ENCODE results near the gene RBM47.

The RBM47 gene

DNA sequence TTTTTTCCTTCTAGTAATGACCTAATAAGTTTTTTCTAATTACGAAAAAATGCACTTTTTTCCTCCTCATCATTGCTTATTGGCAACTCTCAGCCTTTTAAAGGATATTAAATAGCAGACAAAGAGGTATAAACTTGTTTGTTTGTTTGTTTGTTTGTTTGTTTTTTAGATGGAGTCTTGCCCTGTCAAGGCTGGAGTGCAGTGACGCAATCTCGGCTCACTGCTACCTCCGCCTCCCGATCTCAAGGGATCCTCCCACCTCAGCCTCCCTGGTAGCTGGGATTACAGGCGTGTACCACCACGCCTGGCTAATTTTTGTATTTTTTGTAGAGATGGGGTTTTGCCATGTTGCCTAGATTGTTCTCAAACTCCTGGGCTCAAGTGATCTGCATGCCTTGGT is 6.0 kb downstream of the RBM47 start:
- DNase-seq: no peak

DNA sequence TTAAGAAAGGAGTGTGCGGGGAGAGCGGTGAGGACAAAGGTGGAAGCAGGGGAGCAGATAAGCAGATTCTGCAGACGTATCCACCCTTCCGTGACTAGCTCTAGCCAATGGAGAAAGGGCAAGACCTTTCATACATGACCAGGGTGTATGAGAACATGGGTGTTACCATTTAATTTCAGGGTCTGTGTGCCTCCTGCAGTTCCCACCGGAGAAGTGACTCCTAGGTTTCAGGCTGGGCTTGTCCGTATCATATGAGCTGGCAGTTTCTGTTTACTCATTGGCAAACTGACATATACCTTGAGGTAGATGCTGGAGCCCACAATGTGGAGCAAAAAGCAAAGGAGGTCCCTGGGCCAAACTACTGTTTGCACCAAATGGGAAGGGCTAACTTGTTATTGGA is 6.8 kb downstream of the RBM47 start:
- no peak for DNase-seq

DNA sequence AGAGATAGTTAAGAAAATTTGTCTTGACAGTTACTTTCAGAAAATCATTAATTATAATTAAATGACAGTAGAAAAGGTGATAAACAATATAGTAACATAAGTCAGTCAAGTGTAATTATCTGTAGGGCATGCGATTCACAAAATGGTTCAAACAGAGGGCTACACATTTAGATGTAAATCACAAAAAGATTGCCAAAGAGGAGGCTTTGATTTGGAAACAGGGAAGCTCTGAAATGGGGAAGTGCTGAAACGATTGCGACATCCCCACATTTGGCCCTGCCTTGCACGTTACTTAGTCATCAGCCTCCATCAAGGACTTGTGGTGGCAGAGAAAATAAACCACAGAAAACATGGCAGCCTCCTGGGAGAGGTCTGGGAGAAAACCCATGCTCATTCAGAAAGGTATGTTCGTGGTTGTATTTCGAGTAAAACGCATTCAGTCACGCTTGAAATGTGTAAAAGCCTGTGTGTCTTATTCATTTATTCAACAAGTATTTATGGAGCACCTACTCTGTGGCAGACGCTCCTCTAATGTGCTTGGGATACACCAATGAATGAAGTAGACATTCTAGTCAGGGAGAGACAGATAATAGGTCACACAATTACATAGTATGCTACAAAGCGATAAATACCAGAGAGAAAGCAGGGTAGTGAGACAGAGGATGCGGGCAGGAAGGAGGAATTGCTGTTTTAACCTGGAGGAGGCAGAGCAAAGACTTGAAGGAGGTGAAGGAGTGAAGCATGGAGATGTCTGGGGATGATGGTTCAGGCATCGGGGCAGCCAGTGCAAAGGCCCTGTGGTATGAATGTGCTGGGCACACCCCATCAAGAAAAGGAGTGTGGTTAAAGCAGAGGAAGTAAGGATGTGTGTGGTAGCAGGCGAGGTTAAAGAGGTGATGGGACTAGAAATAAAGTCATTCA is 7.8 kb downstream of the RBM47 start:
- DNase-seq: no peak

DNA sequence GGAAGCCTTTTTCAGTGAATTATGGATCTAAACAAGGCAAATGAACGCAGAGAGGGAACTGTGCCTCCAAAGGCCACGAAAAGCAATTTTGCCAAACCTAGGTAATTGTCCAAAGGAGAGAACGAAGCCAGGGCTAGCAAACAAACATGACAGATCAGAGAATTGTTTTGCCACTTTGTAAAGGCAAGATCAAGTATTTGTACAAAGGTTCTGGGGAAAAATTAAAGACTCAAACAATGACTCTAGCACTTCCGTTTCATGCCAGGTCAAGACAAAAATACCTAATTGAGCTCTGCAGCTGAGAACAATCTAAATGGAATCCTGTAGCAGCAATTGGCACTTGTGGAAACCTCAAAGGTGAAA is 8.5 kb downstream of the RBM47 start:
- no peak for DNase-seq

DNA sequence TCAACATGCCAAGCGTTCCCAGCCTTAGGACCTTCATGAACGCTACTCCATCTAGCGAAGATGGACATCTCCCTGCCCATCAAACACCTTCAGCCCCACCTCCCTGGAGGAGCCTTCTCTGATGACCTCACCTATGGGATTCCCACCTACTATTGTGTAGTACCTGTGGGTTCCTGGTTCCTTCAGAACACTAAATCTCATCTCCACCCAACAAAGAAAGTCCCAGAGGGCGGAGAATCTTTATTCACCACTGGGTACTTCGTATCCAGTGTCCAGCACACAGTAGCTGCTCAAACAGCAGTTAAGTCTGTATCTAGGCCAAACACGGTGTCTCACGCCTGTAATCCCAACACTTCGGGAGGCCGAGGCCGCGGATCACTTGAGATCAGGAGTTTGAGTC is 10.1 kb downstream of the RBM47 start:
- no peak for DNase-seq

DNA sequence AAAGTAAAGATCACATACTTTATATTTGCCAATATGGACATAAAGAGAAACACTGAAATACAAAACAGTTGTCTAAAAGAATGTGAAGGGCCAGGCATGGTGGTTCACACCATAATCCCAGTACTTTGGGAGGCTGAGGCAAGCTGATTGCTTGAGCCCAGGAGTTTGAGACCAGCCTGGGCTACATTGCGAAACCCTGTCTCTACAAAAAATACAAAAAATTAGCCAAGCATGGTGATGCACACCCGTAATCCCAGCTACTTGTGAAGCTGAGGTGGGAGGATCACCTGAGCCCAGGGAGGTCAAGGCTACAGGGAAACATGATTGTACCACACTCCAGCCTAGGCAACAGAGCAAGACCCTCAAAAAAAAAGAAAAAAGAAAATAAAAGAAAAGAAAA is 11.8 kb downstream of the RBM47 start:
- DNase-seq: no peak

DNA sequence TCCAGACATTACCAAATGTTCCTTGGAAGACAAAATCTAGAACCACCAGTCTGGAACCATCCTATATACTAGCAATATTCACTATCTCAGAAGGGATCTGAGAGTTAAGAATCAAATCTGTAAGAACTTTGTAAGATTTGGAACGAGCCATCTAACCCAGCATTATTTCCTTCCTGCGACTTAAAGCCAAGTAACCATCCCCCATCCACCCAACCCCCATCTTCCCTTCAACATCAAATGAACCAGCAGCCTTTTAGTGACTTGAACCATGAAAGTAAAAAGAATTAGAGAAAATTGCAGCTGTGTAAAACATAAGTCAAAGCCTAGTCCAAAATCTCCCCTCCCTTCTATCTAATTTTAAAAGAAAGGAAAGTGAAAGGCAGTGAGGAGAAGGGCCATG is 15.6 kb downstream of the RBM47 start:
- no peak for DNase-seq

DNA sequence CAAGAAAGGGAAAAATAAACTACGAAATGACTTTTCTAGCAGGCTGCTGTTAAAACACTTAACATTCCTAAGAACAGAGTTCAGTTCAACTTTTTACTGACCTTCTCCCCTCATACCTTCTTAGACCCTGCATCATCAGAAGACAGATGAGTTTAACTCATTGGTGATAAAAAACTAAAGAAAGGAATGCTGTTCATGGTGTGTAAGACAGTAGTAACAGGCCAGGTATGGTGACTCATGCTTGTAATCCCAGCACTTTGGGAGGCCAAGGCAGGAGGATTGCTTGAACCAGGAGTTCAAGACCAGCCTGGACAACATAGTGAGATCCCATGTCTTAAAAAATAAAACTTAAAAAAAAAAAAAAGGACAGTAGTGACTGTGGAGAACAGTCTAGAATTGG is 16.2 kb downstream of the RBM47 start:
- no peak for DNase-seq

DNA sequence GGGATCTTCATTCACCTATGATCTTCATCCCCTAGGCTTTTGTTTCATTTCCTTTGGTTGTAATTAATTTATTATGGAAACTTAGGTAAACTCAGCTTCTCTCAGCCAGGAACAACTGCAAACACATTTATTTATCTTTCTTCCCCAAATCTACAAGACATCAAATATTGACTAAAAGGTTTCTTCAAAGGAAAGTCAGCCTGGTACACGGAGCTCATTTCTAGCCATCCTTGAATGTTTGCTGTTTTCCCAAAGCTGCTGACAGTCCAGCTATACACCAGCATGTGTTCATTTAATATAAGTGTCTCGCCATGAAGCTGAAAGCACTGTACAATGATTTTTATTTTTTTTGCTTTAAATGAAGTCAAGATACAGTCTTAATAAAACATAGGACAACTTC is 16.8 kb downstream of the RBM47 start:
- DNase-seq: no peak

DNA sequence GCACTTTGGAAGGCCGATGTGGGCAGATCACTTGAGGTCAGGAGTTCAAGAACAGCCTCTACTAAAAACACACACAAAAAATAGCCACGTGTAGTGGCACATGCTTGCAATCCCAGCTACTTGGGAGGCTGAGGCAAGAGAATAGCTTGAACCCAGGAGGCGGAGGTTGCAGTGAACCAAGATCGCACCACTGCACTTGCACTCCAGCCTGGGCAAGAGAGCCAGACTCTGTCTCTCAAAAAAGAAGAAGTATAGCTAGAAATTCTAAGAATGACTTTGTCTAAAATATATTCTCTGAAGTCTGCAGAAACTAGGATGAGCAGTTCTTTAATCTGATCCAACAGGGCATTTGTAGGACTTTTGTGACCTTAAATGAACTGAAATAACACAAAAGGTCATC is 17.4 kb downstream of the RBM47 start:
- DNase-seq: no peak

DNA sequence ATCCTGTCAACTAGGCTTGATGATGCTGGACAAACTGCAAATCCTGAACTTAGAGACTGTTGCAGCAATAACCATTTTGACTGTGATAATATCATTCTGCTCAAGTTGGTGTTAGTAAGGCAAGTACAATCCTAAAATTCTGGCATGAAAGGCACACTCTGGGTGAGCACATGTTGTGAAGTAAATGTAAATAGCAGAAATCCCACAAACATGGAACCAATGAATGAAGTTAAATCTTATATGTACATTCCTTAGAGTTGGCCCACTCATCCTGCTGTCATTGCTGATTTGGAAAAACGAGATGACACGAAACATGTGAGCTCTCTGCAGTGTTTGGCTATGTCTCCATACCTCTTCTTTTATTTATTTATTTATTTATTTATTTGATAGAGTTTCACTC is 21.0 kb downstream of the RBM47 start:
- no peak for DNase-seq

DNA sequence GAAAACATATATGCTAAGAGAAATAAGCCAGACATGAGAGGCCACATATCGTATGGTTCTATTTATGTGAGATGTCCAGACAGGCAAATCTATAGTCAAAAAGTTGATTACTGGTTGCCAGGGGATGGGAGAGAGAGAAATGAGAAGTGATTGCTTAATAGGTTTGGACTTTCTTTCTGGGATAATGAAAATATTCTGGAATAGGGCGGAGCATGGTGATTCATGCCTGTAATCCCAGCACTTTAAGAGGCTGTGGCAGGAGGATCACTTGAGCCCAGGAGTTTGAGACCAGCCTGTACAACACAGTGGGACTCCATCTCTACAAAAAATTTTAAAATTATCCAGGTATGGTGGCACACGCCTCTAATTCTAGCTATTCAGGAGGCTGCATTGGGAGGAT is 22.4 kb downstream of the RBM47 start:
- no peak for DNase-seq

DNA sequence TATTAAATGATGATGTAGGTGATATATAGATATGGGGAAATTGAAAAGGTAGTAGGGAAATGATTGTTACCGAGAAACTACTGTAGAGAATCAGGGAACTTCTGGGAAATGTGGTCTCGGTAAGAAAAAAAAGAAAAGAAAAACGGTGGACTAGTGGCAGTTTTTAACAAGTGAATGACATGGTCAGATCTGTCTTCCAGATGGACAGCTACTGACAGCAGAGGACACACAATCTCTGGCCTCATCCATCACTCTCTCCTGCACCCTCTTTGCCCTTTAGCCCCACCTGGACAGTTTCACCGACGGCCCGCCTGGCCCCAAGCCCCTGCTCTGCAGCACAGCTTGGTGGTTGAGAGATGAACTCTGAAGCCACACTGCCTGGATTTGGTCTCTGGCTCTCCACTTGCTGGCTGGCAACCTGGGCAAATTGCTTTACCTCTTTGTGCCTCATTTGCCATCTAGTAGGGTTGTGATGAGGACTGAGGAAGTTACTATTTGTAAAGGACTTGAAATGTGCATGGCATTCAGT is 23.4 kb downstream of the RBM47 start:
- no peak for DNase-seq

DNA sequence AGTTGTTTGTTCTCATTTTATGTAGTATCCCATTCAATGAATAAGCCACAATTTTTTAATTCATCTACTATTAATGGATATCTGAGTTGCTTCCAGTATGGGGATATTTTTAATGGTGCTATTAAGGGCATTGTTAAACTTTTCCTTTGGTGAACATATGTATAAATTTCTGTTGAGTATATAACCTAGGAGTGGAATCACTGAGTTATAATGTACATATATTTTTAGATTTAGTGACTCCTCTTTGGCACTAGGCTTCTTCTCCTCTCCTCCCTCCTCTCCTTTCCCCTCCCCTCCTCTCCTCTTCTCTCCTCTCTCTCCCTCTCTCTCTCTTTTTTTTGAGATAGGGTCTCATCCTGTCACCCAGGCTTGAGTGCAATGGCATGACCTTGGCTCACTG is 26.4 kb downstream of the RBM47 start:
- no peak for DNase-seq

DNA sequence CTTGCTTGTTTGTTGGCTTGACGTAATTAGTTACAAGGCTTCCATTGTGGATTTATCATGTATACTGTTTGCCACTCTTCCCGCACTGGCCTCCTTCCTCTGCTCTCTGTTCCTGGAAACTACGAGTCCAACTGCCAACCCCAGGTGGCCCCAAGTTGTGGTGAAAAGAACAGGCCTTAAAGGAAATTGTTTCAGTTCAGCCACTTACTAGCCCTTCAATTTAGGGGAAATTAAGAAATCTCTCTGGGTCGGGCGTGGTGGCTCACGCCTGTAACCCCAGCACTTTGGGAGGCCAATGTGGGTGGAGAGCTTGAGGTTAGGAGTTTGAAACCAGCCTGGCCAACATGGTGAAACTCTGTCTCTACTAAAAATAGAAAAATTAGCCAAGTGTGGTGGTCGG is 28.0 kb downstream of the RBM47 start:
- DNase-seq: no peak

DNA sequence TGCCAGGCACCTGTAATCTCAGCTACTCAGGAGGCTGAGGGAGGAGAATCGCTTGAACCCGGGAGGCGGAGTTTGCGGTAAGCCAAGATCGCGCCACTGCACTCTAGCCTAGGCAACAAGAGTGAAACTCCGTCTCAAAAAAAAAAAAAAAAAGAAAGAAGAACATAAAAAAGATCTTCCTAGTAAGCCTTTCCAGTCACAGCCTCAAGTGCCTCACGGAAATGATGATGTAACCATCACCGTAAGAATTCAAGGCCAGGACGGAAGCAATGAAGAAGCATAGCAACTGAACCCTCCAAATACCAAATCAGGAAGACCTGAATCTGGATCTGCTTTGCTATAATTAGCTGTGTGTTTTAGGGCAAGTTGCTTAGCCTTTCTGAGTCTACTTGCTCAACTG is 28.8 kb downstream of the RBM47 start:
- no peak for DNase-seq

DNA sequence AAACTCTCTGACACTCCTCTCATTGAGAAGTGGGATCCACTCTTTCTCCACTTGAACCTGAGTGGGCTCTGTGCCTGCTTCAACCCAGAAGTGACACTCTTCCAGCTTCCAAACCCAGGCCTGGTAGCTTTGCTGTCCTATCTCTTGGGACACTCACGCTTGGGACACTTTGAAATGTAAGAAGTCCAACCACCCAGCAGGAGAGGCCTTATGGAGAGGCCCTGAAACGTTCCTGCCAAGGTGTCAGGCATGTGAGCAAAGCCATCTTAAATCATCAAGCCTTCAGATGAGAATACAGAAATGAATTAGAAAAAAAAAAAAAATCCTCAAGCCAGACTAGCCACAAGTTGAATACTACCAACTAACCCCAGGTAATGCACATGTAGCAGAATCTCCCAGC is 30.2 kb downstream of the RBM47 start:
- DNase-seq: no peak

DNA sequence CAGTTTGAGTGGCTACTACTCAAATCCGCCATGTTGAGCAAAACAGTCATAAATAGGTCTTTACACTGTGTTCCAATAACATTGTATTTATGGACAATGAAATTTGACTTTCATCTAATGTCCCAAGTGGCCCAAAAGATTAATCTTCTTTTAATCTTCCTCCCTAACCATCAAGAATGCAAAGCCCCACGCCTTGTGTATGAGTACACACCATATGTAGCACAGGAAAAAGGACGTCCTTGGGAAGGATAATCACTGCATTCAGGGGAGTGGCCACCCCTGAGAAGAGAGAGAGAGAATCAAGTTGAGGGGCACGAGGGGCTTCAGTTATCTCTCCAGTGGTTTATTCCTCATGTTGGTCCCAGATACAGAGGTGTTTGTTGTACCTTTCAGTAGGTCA is 33.1 kb downstream of the RBM47 start:
- DNase-seq: no peak

DNA sequence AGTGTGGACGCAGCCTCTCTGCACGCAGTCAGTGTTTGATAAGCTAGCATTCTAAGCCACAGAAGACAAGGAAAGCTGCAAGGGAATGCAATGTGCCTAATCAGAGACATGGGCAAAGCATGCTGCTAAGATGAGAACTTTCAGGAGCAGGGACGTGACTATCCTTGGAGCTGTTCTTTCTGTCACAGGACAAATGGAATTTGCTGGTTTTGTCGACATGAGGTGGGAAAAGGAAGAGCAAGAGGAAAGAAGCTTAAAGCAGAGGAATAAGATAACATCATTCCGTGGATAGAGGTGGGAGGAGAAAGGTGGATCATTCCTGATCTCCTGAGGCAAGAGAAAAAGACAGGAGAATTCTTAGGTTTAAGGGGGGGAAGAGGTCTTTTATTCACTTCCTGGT is 33.7 kb downstream of the RBM47 start:
- DNase-seq: no peak

DNA sequence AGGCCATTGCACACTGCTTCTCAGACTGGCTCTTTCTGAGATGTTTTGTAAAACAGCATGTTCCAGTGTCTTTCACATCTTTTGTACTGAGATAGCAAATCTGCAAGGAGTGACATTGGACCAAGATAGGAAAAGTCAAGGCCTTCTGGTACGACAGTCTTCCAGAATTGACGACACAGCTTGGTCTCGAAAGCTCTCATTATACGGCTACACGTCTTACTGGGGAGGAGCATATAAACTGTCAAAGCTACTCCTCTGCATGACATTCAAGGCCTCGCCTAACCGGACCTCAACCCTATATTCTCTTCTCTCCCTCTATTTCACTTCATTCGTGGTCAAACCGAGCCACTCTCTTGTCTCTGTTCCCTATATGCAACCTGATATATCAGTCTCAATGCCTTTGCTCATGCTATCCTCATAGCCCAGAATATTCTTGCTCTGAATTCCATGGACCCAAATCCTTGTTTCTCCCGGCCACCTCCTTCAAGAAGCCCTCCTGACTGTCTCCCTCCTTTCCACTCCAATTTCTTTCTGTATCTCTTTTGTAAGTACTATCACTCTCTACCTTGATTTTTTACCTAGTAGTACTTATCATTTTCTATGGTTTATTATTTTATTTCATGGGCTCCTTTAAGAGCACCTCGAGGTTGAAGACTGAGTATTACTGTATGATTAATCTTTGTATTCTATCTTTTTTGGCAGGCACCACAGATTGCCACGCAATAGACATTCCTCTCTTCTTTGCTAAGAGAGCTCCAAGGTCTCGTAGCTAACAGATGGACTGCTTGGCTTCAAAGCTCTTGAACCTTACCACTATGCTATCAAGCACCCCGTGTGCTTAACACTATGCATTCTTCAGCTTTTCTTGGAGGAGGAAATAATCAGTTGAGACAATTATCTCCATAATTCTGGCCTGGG is 35.1 kb downstream of the RBM47 start:
- no peak for DNase-seq

DNA sequence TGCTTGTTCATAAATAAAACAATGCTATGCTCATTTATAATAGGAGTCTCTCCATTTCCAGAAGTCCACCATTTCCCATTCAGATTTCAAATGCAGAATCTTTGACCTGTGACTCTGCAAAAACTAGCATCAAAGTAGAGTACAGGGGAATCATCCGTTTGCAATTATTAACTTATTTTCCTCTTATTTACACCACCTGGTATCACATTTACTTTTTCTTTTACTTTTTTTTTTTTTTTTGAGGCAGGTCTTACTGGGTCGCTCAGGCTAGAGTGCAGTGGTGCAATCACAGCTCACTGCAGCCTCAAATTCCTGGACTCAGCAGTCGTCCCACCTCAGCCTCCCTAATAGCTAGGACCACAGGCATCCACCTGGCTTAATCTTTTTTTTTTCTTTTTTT is 37.6 kb downstream of the RBM47 start:
- no peak for DNase-seq

DNA sequence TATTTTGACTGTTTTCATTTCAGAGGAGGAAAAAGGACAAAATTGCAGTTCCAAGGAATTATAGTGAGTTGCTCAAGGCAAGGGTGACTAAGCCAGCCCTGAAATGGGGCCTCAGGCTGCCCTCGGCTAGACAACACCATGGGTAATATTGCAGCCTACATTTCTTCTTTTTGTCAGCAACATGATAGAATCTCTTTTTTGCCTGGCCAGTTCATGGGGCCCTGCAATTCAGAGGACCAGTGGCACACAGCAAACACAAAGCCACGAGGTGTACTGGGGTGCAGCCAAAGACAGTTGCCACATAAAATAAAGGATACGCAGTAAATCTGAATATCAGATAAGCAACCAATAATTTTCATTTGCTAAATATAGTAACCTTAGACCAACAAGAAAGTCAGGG is 41.8 kb downstream of the RBM47 start:
- DNase-seq: no peak

DNA sequence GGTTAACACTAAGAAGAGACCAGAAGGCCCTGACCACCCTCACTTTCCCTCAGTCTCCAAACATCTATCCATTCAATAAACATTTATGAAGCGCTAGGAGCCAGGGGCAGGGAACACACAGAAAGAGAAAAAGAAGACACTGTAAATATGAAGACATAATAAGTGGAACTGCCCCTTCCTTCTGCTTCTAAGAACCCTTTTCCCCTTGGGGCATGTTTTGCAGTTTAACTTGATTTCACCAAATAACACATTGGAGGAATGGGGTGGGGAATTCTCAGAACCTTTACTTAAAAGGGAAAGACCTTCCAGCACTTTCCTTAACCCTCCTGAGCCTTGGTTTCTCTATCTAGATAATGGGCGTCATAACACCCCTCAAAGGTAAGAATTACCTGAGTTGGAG is 42.3 kb downstream of the RBM47 start:
- no peak for DNase-seq

DNA sequence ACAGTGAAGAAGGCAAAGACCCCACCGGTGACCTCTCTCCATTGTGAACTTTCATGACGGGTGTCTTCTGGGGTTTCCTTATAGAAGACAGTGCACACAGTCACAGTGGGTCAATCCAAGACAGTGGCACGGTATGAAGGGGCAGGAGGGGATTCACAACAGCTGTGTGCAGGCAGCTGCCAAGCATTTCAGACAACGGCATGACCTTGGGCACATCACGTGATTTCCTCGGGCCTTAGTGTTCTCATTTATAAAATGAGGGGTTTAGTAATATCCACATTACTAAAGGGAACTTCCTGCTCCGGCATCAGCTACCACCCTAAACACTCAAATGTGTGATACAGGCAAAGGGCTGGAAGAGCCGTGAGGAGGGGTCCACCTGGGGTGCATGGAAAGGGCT is 42.9 kb downstream of the RBM47 start:
- DNase-seq: no peak
